HL-60 (cell line): ENCODE measurements around the gene CXCR4.
"Not testable (repeated sequence)": the region's sequence is repeated elsewhere in the genome, so short reads cannot be mapped to it uniquely, and the experiment has no call there.

Experiments
- DNase-seq, 2 experiments: peaks; one replicate each; pipeline ENCODE4 v3.0.0-alpha.2; 2010 to 2020; ENCODE audit warnings: low read depth in 1 of 2, low spot score in 1 of 2
- H3K27ac ChIP-seq: fragments of 250-450 bp; sonication (Bioruptor Pico); replicated peaks from 2 replicates; pipeline ENCODE4 v1.5.1; 2020; ENCODE audit warnings: mild to moderate bottlenecking, moderate library complexity
- H3K27me3 ChIP-seq: fragments of 250-450 bp; sonication (Bioruptor Pico); 2 replicates; pipeline ENCODE4 v1.5.1; 2021; ENCODE audit warnings: mild to moderate bottlenecking, moderate library complexity; ENCODE audit not compliant: insufficient read depth, poor library complexity, severe bottlenecking
- H3K4me3 ChIP-seq: replicated peaks from 2 replicates; pipeline ENCODE4 v1.5.1; 2011; ENCODE audit warnings: mild to moderate bottlenecking, control low read depth, low read length; ENCODE audit not compliant: insufficient read depth
- CTCF ChIP-seq: IDR thresholded peaks from one replicate; pipeline ENCODE4 v1.5.1; 2011; ENCODE audit warnings: low read length, control low read depth, inconsistent platforms; ENCODE audit not compliant: insufficient read depth
- GABPA ChIP-seq: IDR thresholded peaks from 2 replicates; pipeline ENCODE4 v1.6.1; 2012; ENCODE audit warnings: low read depth
- POLR2AphosphoS5 ChIP-seq: IDR thresholded peaks from 2 replicates; pipeline ENCODE4 v1.6.1; 2012; ENCODE audit warnings: low read depth
- REST ChIP-seq: IDR thresholded peaks from 2 replicates; pipeline ENCODE4 v1.6.1; 2012; ENCODE audit warnings: low read depth; ENCODE audit not compliant: insufficient replicate concordance
- SPI1 ChIP-seq: IDR thresholded peaks from 2 replicates; pipeline ENCODE4 v1.6.1; 2012; ENCODE audit warnings: low read depth, mild to moderate bottlenecking, borderline replicate concordance

Gene CXCR4

DNA sequence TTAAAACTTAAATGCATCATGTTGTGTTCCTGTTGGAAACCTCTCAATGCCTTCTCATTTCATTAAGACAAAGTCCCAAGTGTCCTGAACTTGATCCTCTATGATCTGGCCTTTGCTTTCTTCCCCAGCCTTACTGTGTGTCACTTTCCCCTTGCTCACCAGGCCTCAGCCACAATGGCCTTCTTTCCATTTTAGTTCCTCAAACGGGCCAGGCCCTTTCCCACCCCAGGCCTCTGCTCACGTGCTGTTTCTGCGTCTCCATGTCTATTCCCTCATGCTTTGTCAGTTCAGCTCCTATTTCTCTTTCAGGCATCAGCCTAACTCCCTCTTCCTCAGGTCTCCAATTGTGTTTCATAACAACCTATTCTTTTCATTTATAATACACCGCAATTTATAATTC, 19.5 kb downstream of the CXCR4 start:
- H3K27me3 ChIP-seq, result no peaks in the 10 kb centered on the region
- H3K4me3 ChIP-seq, result no peak overlapping the region
- TF ChIP-seq CTCF, result no peak
- no peak for TF ChIP-seq SPI1
- no peak for TF ChIP-seq REST
- TF ChIP-seq GABPA, result no peak
- TF ChIP-seq POLR2AphosphoS5, result no peak
- peak overlapping the region; percentile 32 for H3K27ac ChIP-seq
- DNase-seq, result peak; percentile 35 to 73

DNA sequence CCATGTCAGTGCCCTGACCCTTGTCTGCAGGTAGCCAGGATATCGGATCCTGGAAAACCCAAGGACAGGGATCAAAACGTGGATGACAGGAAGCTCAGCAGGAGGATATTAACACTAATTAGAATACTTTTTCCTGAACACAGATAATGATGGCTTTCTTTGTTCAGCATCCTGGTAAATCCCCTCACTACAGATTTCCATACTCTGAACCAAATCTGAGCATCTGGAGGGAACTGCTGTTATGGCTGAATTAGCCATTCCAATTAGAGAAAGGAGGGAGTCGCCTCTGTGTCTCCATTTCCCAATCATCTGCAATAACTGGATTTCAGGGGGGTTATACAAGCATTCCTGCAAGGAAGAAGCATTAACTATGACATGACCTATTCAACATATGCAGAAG, 24.4 kb downstream of the CXCR4 start:
- no peak for DNase-seq
- no peak overlapping the region for H3K4me3 ChIP-seq
- no peak overlapping the region for H3K27ac ChIP-seq
- H3K27me3 ChIP-seq, result no peaks in the 10 kb centered on the region
- TF ChIP-seq CTCF, result no peak
- no peak for TF ChIP-seq SPI1
- no peak for TF ChIP-seq POLR2AphosphoS5
- TF ChIP-seq REST, result no peak
- TF ChIP-seq GABPA, result no peak

DNA sequence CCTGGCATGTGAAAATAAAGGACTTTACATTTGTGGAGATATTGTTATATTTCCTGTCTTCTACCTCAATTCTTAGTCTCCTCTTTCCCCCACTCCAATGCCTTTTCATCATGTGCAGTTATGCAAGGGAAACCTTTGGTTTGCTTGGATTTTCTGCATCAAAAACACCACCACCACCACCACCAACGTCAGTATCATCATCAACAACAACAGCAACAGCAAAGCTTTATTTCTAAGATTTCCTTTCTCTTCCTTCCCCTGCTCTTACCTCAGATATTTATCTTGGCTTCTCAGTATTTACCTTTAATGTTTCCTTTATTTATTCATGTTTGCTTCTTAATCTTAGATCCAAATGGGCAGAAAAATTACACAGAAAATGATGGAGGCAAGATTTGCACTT, 26.1 kb downstream of the CXCR4 start:
- TF ChIP-seq CTCF (no peak), SPI1 (no peak), GABPA (no peak), POLR2AphosphoS5 (no peak), REST (no peak)
- no peak for DNase-seq
- Histone ChIP-seq H3K27ac (no peak overlapping the region), H3K27me3 (no peaks in the 10 kb centered on the region), H3K4me3 (no peak overlapping the region)

GRCh38 chr2:136087901-136088460, 30.0 kb downstream of the CXCR4 start:
- DNase-seq, H3K27ac ChIP-seq, H3K27me3 ChIP-seq, H3K4me3 ChIP-seq: not testable (repeated sequence)
